Lower lobe of right lung (tissue), 2 donors: ENCODE results near the gene MARVELD2. TPM values are rescaled to one million over a fixed set of nuclear protein-coding genes. Genes with fewer than 3 reads are reported as not detected.
"Not testable (repeated sequence)": the region's sequence is repeated elsewhere in the genome, so short reads cannot be mapped to it uniquely, and the experiment has no call there.

Experiments used
- ATAC-seq, 2 donors: fragments of 200-7000 bp; cut with Tn5 transposase; one replicate each; pipeline ENCODE4 v1.9.1; 2020 to 2022; ENCODE audit warnings: mild to moderate bottlenecking in 2 of 2, moderate library complexity in 2 of 2
- DNase-seq: peaks from one replicate; pipeline ENCODE4 v3.0.0-alpha.2; 2020
- H3K27ac ChIP-seq: fragments of 200-600 bp; one replicate; pipeline ENCODE4 v1.8.0; 2022
- H3K27me3 ChIP-seq: fragments of 200-600 bp; one replicate; pipeline ENCODE4 v1.8.0; 2022; ENCODE audit warnings: low read depth
- H3K36me3 ChIP-seq: fragments of 200-600 bp; one replicate; pipeline ENCODE4 v1.8.0; 2022; ENCODE audit warnings: mild to moderate bottlenecking
- H3K4me1 ChIP-seq: fragments of 200-600 bp; one replicate; pipeline ENCODE4 v1.8.0; 2022
- H3K4me3 ChIP-seq: fragments of 200-600 bp; one replicate; pipeline ENCODE4 v1.8.0; 2022; ENCODE audit warnings: mild to moderate bottlenecking
- H3K9me3 ChIP-seq: fragments of 200-600 bp; one replicate; pipeline ENCODE4 v1.8.0; 2022
- intact Hi-C: fragments of 100-400 bp; cut with DNase I; formaldehyde crosslinking; loops from one replicate; pipeline ENCODE4 v1.11.0; 2022
- total RNA-seq: library from RNA; stranded (reverse); fragmentation: NEBNext Ultra II Directional; extraction: Animal tissue kit (Norgen Biotek cat#: 25700); gene quantifications from one replicate; pipeline ENCODE4 v1.2.1, GENCODE V29; 2021
- TF ChIP-seq, protein P1 (sequence below): fragments of 200-600 bp; IDR thresholded peaks from one replicate; pipeline ENCODE4 v1.8.0; 2022; ENCODE audit warnings: antibody characterized with exemption, mild to moderate bottlenecking
- donor health status: DM: no; HTN: yes; CAD: no; lungs with severe emphysema.

The MARVELD2 gene
- total RNA-seq, 1 donor from 2014 or later = 26.2 TPM

DNA sequence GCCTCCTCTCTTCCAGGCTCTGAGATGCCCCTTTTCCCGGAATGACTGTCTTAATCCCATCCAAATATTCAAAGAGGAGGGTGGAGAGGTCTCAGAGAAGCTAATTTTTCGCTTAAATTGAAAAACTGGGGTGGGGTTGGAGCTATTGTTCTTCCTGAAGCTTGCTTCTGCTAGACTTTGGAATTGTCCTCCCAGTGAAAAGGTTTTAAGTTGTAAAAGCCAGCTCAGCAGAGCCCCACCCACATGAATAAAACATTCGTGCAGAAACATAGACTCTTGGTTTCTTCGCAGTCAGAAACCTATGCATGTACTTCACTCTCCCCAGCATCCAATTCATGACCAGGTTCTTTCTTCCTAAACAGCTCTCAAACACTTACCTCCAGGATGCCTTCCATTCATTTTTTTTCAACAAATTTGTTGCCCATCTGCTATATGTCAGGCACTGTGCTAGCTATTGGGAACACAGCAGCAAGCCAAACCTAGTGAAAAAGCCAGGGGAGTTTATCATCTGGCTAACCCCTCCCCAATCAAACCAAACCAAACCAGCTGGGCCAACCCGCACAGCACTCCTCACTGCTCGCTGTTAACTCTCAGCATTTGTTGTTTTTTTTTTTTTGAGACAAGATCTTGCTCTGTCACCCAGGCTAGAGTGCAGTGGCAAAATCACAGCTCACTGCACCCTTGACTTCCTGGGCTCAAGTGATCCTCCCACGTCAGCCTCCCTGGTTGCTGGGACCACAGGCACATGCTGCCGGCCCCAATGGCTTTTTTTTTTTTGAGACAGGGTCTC, 39.7 kb downstream of the MARVELD2 start:
- no peak overlapping the region for H3K27ac ChIP-seq
- H3K4me1 ChIP-seq = peaks cover 11% of the 10 kb centered on the region
- ATAC-seq = peak; percentile 60 to 68

DNA sequence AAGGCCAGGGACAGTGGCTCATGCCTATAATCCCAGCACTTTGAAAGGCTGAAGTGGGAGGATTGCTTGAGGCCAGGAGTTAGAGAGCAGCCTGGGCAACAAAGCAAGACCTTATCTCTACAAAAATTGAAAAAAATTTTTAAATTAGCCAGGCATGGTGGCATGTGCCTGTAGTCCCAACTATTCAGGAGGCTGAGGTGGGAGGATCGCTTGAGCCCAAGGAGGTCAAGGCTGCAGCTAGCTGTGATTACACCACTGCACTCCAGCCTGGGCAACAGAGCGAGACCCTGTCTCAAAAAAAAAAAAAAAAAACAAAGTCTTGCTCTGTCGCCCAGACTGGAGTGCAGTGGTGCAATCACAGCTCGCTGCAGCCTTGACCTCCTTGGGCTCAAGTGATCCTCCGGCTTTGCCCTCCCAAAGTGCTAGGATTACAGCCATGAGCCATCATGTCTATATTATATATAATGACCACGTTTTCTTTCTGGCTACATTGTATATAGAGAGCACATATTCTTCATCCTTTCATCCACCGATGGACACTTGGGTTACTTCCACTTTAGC, 40.6 kb downstream of the MARVELD2 start:
- H3K4me1 ChIP-seq = peaks cover 11% of the 10 kb centered on the region
- H3K36me3 ChIP-seq, intact Hi-C loops, H3K4me3 ChIP-seq, H3K9me3 ChIP-seq, H3K27ac ChIP-seq, H3K27me3 ChIP-seq: not testable (repeated sequence)
- DNase-seq (peak; percentile 47), ATAC-seq (peak in 1 of 2 donors; percentile 5)

More for the DNA sequence above, 39.7 kb downstream of the MARVELD2 start:
- peak; percentile 56 for DNase-seq
- intact Hi-C loops = no loop called here
- Histone ChIP-seq H3K9me3 (no peaks in the 10 kb centered on the region), H3K27me3 (no peaks in the 10 kb centered on the region), H3K36me3 (no peaks in the 10 kb centered on the region), H3K4me3 (no peak overlapping the region)
- TF ChIP-seq, protein P1, sequence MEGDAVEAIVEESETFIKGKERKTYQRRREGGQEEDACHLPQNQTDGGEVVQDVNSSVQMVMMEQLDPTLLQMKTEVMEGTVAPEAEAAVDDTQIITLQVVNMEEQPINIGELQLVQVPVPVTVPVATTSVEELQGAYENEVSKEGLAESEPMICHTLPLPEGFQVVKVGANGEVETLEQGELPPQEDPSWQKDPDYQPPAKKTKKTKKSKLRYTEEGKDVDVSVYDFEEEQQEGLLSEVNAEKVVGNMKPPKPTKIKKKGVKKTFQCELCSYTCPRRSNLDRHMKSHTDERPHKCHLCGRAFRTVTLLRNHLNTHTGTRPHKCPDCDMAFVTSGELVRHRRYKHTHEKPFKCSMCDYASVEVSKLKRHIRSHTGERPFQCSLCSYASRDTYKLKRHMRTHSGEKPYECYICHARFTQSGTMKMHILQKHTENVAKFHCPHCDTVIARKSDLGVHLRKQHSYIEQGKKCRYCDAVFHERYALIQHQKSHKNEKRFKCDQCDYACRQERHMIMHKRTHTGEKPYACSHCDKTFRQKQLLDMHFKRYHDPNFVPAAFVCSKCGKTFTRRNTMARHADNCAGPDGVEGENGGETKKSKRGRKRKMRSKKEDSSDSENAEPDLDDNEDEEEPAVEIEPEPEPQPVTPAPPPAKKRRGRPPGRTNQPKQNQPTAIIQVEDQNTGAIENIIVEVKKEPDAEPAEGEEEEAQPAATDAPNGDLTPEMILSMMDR = no peak

DNA sequence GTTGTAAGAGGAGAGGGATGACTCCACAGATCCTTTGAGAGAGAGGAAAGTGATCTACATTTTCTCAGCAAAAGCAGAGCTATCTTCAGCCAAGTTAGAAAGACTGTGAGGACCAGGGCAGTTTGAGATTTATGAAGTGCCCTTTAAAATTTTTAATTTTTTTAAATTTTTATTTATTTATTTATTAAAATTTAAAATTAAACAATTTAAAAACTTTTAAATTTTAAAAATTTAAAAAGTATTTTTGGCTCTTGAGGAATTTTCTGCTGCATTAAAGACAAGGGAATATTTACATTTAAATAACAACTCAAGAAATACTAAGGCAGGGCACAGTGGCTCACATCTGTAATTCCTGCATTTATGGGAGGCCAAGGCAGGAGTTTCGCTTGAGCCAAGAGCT, 47.3 kb downstream of the MARVELD2 start:
- intact Hi-C loops = no loop called here
- Histone ChIP-seq H3K27me3 (no peaks in the 10 kb centered on the region), H3K9me3 (no peaks in the 10 kb centered on the region), H3K27ac (no peak overlapping the region), H3K4me3 (no peak overlapping the region), H3K4me1 (no peaks in the 10 kb centered on the region), H3K36me3 (no peaks in the 10 kb centered on the region)
- ATAC-seq = no peak
- TF ChIP-seq, protein P1 = no peak
- no peak for DNase-seq

DNA sequence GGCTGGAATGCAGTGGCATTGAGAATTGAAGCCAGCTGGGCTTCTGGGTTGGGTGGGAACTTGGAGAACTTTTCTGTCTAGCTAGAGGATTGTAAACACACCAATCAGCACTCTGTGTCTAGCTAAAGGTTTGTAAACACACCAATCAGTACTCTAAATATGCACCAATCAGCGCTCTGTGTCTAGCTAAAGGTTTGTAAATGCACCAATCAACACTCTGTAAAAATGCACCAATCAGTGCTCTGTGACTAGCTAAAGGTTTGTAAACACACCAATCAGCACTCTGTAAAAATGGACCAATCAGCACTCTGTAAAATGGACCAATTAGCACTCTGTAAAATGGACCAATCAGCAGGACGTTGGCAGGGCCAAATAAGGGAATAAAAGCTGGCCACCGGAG, 51.5 kb downstream of the MARVELD2 start:
- H3K4me3 ChIP-seq, ATAC-seq, H3K36me3 ChIP-seq, intact Hi-C loops, H3K4me1 ChIP-seq, H3K9me3 ChIP-seq, H3K27ac ChIP-seq, DNase-seq, H3K27me3 ChIP-seq: not testable (repeated sequence)

DNA sequence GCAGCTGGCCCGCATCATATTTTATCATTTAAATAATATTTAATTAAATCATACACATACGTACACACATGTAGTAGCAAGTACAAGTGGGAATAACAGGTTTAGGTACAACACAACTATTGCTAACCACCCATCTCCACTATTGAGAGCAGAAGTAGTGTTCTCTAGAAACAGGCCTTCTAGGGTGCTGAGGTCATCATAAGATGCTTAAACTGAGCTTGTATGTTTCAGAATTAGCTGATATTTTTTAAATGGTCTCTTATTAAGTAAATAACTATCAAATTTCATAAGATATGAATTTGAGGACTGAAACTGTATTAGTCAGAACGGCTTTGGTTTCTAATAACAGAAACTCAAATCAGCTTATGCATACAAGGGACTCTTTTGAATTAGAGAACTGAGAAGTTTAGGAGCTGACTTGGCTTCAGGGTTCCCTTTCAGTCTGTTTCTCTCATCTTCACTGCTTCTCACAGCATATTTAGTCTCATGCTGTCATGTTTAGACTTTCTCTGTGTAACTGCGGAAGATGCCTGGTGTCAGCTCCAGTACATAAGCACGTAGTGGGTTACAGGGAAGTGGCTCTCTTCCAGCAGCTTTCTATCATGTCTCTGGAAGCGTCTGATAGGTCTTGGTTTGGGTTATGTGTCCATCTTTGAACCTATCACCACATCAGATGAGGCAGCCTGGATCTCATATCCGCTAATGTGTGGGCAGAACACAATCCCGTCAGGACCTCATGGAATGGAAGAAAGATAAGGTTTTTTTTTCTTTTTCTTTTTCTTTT, 52.7 kb downstream of the MARVELD2 start:
- no peaks in the 10 kb centered on the region for H3K27me3 ChIP-seq
- no peaks in the 10 kb centered on the region for H3K9me3 ChIP-seq
- no peak for DNase-seq
- no peak for ATAC-seq
- H3K4me1 ChIP-seq = no peaks in the 10 kb centered on the region
- no peaks in the 10 kb centered on the region for H3K36me3 ChIP-seq
- TF ChIP-seq, protein P1 = no peak
- no peak overlapping the region for H3K27ac ChIP-seq
- intact Hi-C loops = no loop called here
- no peak overlapping the region for H3K4me3 ChIP-seq

DNA sequence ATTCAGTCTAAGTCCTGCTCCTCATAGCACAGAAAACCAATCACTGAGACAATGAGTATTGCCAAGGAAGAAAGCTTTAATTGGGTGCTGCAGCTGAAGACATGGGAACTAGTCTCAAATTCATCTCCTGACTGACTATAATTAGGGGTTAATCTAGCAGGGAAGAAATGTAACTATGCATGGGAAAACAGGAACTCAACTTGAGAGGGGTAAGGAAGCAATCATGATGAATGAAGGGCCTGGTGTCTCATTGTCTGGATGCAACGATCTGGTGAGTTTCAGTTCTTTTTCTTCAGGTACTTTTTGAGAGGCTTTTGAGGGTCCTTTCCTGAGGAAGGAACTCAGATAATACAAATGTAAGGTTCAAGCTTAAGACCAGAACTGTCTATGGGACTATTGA, 53.7 kb downstream of the MARVELD2 start:
- Histone ChIP-seq H3K27ac (no peak overlapping the region), H3K4me3 (no peak overlapping the region), H3K4me1 (no peaks in the 10 kb centered on the region), H3K9me3 (no peaks in the 10 kb centered on the region), H3K36me3 (no peaks in the 10 kb centered on the region), H3K27me3 (no peaks in the 10 kb centered on the region)
- ATAC-seq (no peak), DNase-seq (no peak)
- TF ChIP-seq, protein P1 = no peak
- intact Hi-C loops = no loop called here

DNA sequence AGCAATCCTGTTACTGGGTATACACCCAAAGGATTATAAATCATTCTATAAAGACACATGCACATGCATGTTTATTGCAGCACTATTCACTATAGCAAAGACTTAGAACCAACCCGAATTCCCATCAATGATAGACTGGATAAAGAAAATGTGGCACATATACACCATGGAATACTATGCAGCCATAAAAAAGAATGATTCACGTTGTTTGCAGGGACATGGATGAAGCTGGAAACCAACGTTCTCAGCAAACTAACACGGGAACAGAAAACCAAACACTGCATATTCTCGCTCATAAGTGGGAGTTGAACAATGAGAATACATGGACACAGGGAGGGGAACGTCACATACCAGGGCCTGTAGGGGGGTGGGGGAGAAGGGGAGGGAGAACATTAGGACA, 56.6 kb downstream of the MARVELD2 start:
- DNase-seq, H3K27ac ChIP-seq, H3K27me3 ChIP-seq, H3K36me3 ChIP-seq, H3K4me3 ChIP-seq, H3K9me3 ChIP-seq, ATAC-seq, intact Hi-C loops, H3K4me1 ChIP-seq: not testable (repeated sequence)

DNA sequence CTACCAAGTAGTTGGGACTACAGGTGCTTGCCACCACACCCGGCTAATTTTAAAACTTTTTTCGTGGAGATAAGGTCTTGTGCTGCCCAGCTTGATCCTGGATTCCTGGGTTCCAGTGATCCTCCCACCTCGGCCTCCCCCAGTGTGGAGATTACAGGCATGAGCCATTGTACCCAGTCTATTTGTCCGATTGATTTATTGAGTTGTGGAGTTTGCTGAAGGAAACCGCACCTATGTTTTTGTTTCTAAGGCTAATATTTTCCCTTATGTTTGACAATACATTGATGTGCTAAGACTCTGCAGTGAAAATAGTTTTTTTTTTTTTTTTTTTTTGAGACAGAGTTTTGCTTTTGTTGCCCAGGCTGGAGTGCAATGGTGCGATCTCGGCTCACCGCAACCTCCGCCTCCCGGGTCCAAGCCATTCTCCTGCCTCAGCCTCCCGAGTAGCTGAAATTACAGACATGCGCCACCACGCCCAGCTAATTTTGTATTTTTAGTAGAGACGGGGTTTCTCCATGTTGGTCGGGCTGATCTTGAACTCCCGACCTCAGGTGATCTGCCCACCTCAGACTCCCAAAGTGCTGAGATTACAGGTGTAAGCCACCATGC, 57.7 kb downstream of the MARVELD2 start:
- DNase-seq, H3K27me3 ChIP-seq, H3K4me3 ChIP-seq, H3K9me3 ChIP-seq, H3K27ac ChIP-seq, intact Hi-C loops, H3K36me3 ChIP-seq, H3K4me1 ChIP-seq, ATAC-seq: not testable (repeated sequence)
